Skeletal muscle tissue (tissue), 4 donors: ENCODE measurements around the gene SYNGAP1. TPM values are rescaled to one million over a fixed set of nuclear protein-coding genes. Genes with fewer than 3 reads are reported as not detected.
"Not testable (repeated sequence)": the region's sequence is repeated elsewhere in the genome, so short reads cannot be mapped to it uniquely, and the experiment has no call there.

ENCODE experiments used
- H3K27ac ChIP-seq: one replicate; pipeline ENCODE4 v1.7.0; 2013; ENCODE audit warnings: mild to moderate bottlenecking, low read depth, low read length, inconsistent platforms
- H3K27me3 ChIP-seq, 3 donors: one replicate each; pipeline ENCODE4 v1.7.0; 2013; ENCODE audit warnings: low read length in 3 of 3; ENCODE audit not compliant: control insufficient read depth in 3 of 3, insufficient read depth in 3 of 3
- H3K36me3 ChIP-seq, 3 donors: one replicate each; pipeline ENCODE4 v1.7.0; 2013; ENCODE audit warnings: low read length in 3 of 3; ENCODE audit not compliant: control insufficient read depth in 3 of 3, insufficient read depth in 3 of 3
- H3K4me1 ChIP-seq, 3 donors: one replicate each; pipeline ENCODE4 v1.7.0; 2013; ENCODE audit warnings: low read length in 3 of 3, mild to moderate bottlenecking in 3 of 3; ENCODE audit not compliant: control insufficient read depth in 3 of 3, insufficient read depth in 3 of 3
- H3K4me3 ChIP-seq, 3 donors: one replicate each; pipeline ENCODE4 v1.7.0; 2013; ENCODE audit warnings: low read length in 3 of 3
- H3K9ac ChIP-seq, 3 donors: one replicate each; pipeline ENCODE4 v1.7.0; 2013; ENCODE audit warnings: low read length in 3 of 3, mild to moderate bottlenecking in 3 of 3, moderate library complexity in 2 of 3, low read depth in 1 of 3
- H3K9me3 ChIP-seq, 3 donors: one replicate each; pipeline ENCODE4 v1.7.0; 2013; ENCODE audit warnings: low read length in 3 of 3; ENCODE audit not compliant: control insufficient read depth in 3 of 3
- total RNA-seq: library from RNA; depleted of rRNA; stranded (reverse); fragments of >200 nt; gene quantifications from one replicate; pipeline ENCODE4 v1.2.3, GENCODE V29; 2014
- donor health status: Osteomylitis.

Gene SYNGAP1
- total RNA-seq, 1 donor from 2014 or later = 1.6 TPM

- H3K27ac ChIP-seq = no peak overlapping the region
- peaks cover 10 to 20% (median 10%) of the 10 kb centered on the region in 3 donors for H3K36me3 ChIP-seq
- H3K9ac ChIP-seq = no peak overlapping the region
- no peaks in the 10 kb centered on the region for H3K9me3 ChIP-seq
- no peak overlapping the region for H3K4me3 ChIP-seq
- no peaks in the 10 kb centered on the region for H3K27me3 ChIP-seq
- peaks cover 5 to 15% (median 6%) of the 10 kb centered on the region in 3 donors for H3K4me1 ChIP-seq
Observed at GRCh38 chr6:33459226-33459625, 39.4 kb downstream of the SYNGAP1 start.

GRCh38 chr6:33466075-33466735, 46.3 kb downstream of the SYNGAP1 start:
- Histone ChIP-seq H3K9ac (no peak overlapping the region), H3K36me3 (no peaks in the 10 kb centered on the region), H3K27me3 (no peaks in the 10 kb centered on the region), H3K4me3 (no peak overlapping the region), H3K9me3 (no peaks in the 10 kb centered on the region), H3K4me1 (no peaks in the 10 kb centered on the region), H3K27ac (no peak overlapping the region)

- Histone ChIP-seq H3K4me3 (no peak overlapping the region), H3K9me3 (no peaks in the 10 kb centered on the region), H3K36me3 (no peaks in the 10 kb centered on the region), H3K27ac (no peak overlapping the region), H3K9ac (no peak overlapping the region), H3K4me1 (no peaks in the 10 kb centered on the region), H3K27me3 (no peaks in the 10 kb centered on the region)
Observed at GRCh38 chr6:33467091-33467490, 47.2 kb downstream of the SYNGAP1 start.

- H3K27ac ChIP-seq = no peak overlapping the region
- H3K9ac ChIP-seq = no peak overlapping the region
- no peaks in the 10 kb centered on the region for H3K9me3 ChIP-seq
- no peaks in the 10 kb centered on the region for H3K4me1 ChIP-seq
- H3K36me3 ChIP-seq = no peaks in the 10 kb centered on the region
- no peak overlapping the region for H3K4me3 ChIP-seq
- H3K27me3 ChIP-seq = no peaks in the 10 kb centered on the region
Observed at GRCh38 chr6:33469661-33470060, 49.8 kb downstream of the SYNGAP1 start.

- Histone ChIP-seq H3K4me3 (no peak overlapping the region), H3K36me3 (no peaks in the 10 kb centered on the region), H3K4me1 (no peaks in the 10 kb centered on the region), H3K27me3 (peaks cover 0 to 6% (median 0%) of the 10 kb centered on the region in 3 donors), H3K9ac (no peak overlapping the region), H3K9me3 (no peaks in the 10 kb centered on the region), H3K27ac (no peak overlapping the region)
Observed at GRCh38 chr6:33477864-33478263, 58.0 kb downstream of the SYNGAP1 start.

GRCh38 chr6:33481192-33481591, 61.3 kb downstream of the SYNGAP1 start:
- Histone ChIP-seq H3K9me3 (no peaks in the 10 kb centered on the region), H3K9ac (no peak overlapping the region), H3K36me3 (no peaks in the 10 kb centered on the region), H3K4me3 (no peak overlapping the region), H3K4me1 (no peaks in the 10 kb centered on the region), H3K27ac (no peak overlapping the region), H3K27me3 (peaks cover 0 to 4% (median 0%) of the 10 kb centered on the region in 3 donors)

- not testable (repeated sequence) for H3K27ac ChIP-seq, H3K9me3 ChIP-seq, H3K36me3 ChIP-seq, H3K4me1 ChIP-seq, H3K27me3 ChIP-seq, H3K4me3 ChIP-seq, H3K9ac ChIP-seq
Observed at GRCh38 chr6:33482620-33483019, 62.8 kb downstream of the SYNGAP1 start.

GRCh38 chr6:33483678-33484077, 63.8 kb downstream of the SYNGAP1 start:
- Histone ChIP-seq H3K4me3 (no peak overlapping the region), H3K9ac (no peak overlapping the region), H3K27ac (no peak overlapping the region), H3K27me3 (peaks cover 0 to 2% (median 0%) of the 10 kb centered on the region in 3 donors), H3K4me1 (no peaks in the 10 kb centered on the region), H3K9me3 (no peaks in the 10 kb centered on the region), H3K36me3 (no peaks in the 10 kb centered on the region)

GRCh38 chr6:33484673-33485262, 64.9 kb downstream of the SYNGAP1 start:
- H3K9ac ChIP-seq, H3K36me3 ChIP-seq, H3K4me1 ChIP-seq, H3K27me3 ChIP-seq, H3K27ac ChIP-seq, H3K4me3 ChIP-seq, H3K9me3 ChIP-seq: not testable (repeated sequence)

- H3K27ac ChIP-seq, H3K36me3 ChIP-seq, H3K9ac ChIP-seq, H3K4me3 ChIP-seq, H3K4me1 ChIP-seq, H3K9me3 ChIP-seq, H3K27me3 ChIP-seq: not testable (repeated sequence)
Observed at GRCh38 chr6:33485680-33486079, 65.8 kb downstream of the SYNGAP1 start.
